HG02623 (cell line): ENCODE results near the gene MPPED2.

ENCODE experiments used
- ATAC-seq: cut with Tn5 transposase; IDR thresholded peaks from one replicate; pipeline ENCODE4 v1.9.1; 2021; ENCODE audit warnings: moderate library complexity; ENCODE audit not compliant: unreplicated experiment

MPPED2 gene

GRCh38 chr11:30586251-30587144 is at the start of gene MPPED2:
Gene MPPED2, minus strand, starts transcription at chr11:30586353. Its CDS starts 5,980 bp downstream, at chr11:30580373.
- peak; percentile 91 for ATAC-seq

GRCh38 chr11:30635401-30635989 is 49.3 kb upstream of the MPPED2 start:
- ATAC-seq: no peak

GRCh38 chr11:30631148-30631547 is 45.0 kb upstream of the MPPED2 start:
- ATAC-seq: no peak

GRCh38 chr11:30619767-30620166 is 33.6 kb upstream of the MPPED2 start:
- no peak for ATAC-seq

- ATAC-seq: no peak
Measured at GRCh38 chr11:30617762-30618161, 31.6 kb upstream of the MPPED2 start.

- ATAC-seq: no peak
Measured at GRCh38 chr11:30610628-30611027, 24.5 kb upstream of the MPPED2 start.

GRCh38 chr11:30608534-30608933 is 22.4 kb upstream of the MPPED2 start:
- no peak for ATAC-seq

GRCh38 chr11:30605036-30605605 is 19.0 kb upstream of the MPPED2 start:
- ATAC-seq: no peak

GRCh38 chr11:30603357-30603756 is 17.2 kb upstream of the MPPED2 start:
- ATAC-seq: no peak

- no peak for ATAC-seq
Measured at GRCh38 chr11:30596832-30597231, 10.7 kb upstream of the MPPED2 start.

GRCh38 chr11:30595934-30596333 is 9.8 kb upstream of the MPPED2 start:
- ATAC-seq: no peak

- ATAC-seq: no peak
Measured at GRCh38 chr11:30594646-30595411, 8.7 kb upstream of the MPPED2 start.

GRCh38 chr11:30587269-30587812 is 1.2 kb upstream of the MPPED2 start:
- ATAC-seq: no peak

GRCh38 chr11:30585892-30586250 is 282 bp downstream of the MPPED2 start:
- no peak for ATAC-seq

GRCh38 chr11:30585125-30585891 is 845 bp downstream of the MPPED2 start:
- ATAC-seq: peak; percentile 19

- ATAC-seq: no peak
Measured at GRCh38 chr11:30583476-30584280, 2.5 kb downstream of the MPPED2 start.

- no peak for ATAC-seq
Measured at GRCh38 chr11:30582726-30583125, 3.4 kb downstream of the MPPED2 start.

GRCh38 chr11:30581675-30582074 is 4.5 kb downstream of the MPPED2 start:
- no peak for ATAC-seq

- ATAC-seq: no peak
Measured at GRCh38 chr11:30580573-30580972, 5.6 kb downstream of the MPPED2 start.
